SK-N-SH (cell line): ENCODE data around the gene TGFB2.

Experiments
- CHD2 ChIP-seq: fragments of 150-350 bp; IDR thresholded peaks from 2 replicates; pipeline ENCODE4 v1.6.1; 2018; ENCODE audit warnings: low read length; ENCODE audit not compliant: partially characterized antibody
- FOSL2 ChIP-seq: IDR thresholded peaks from 2 replicates; pipeline ENCODE4 v1.4.0; 2012; ENCODE audit warnings: low read depth, mild to moderate bottlenecking, moderate library complexity, borderline replicate concordance
- FOXJ3 ChIP-seq: sonication (generic); formaldehyde crosslinking; IDR thresholded peaks from 2 replicates; pipeline ENCODE4 v1.5.1; 2020; ENCODE audit warnings: mild to moderate bottlenecking, missing genetic modification reagents
- MXI1 ChIP-seq: IDR thresholded peaks from 2 replicates; pipeline ENCODE4 v1.6.1; 2012; ENCODE audit warnings: mild to moderate bottlenecking, low read depth, low read length, improper control_type of control experiment
- NFIC ChIP-seq: IDR thresholded peaks from 2 replicates; pipeline ENCODE4 v1.4.0; 2012; ENCODE audit warnings: borderline replicate concordance
- TF ChIP-seq, protein P1 (sequence below): fragments of 200-600 bp; sonication (generic); IDR thresholded peaks from 2 replicates; pipeline ENCODE4 v1.6.1; 2017; ENCODE audit warnings: antibody characterized with exemption, mild to moderate bottlenecking, moderate library complexity

DNA sequence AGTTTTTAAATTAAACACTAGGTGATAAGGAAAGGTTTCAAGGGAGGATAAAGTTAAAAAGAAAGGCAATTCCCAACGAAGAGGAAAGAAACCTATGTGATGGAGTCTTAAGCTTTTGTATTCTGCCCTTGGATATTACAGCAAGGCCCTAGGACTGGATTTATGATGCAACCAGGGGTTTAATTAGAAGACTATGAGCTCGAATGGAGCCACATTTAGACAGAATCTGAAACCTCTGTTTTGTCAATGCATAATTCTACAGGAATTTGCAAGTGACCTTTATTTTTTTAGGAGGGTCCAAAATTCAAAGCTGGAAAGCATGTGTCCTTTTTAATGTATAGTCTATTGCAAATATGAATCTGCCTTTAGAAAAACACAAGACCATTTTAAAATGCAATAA, 37.9 kb downstream of the TGFB2 start:
- TF ChIP-seq CHD2 (no peak), FOXJ3 (CRISPR knock-in tag) (no peak), FOSL2 (no peak), MXI1 (no peak), NFIC (no peak)
- TF ChIP-seq, protein P1, sequence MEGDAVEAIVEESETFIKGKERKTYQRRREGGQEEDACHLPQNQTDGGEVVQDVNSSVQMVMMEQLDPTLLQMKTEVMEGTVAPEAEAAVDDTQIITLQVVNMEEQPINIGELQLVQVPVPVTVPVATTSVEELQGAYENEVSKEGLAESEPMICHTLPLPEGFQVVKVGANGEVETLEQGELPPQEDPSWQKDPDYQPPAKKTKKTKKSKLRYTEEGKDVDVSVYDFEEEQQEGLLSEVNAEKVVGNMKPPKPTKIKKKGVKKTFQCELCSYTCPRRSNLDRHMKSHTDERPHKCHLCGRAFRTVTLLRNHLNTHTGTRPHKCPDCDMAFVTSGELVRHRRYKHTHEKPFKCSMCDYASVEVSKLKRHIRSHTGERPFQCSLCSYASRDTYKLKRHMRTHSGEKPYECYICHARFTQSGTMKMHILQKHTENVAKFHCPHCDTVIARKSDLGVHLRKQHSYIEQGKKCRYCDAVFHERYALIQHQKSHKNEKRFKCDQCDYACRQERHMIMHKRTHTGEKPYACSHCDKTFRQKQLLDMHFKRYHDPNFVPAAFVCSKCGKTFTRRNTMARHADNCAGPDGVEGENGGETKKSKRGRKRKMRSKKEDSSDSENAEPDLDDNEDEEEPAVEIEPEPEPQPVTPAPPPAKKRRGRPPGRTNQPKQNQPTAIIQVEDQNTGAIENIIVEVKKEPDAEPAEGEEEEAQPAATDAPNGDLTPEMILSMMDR: no peak
